ENCODE measurements around the gene GTF2H1.

GTF2H1 gene

GRCh38 chr11:18321969-18322711 is at the start of gene GTF2H1, which contains the start of gene HPS5:
Gene GTF2H1 (plus strand): TSS chr11:18322567. CDS start chr11:18333075, 10,508 bp downstream.
Gene HPS5 (minus strand): TSS chr11:18322140. CDS start chr11:18317858, 4,282 bp downstream.
- Histone ChIP-seq H3K9ac (ENCODE audit: low read length) (peak within 1 kb of the TSS; percentile 95), H3K27me3 (ENCODE audit: control insufficient read depth, insufficient read depth, low read length) (no peaks in the 10 kb centered on the region), H3K4me3 (ENCODE audit: low read length) (peak within 1 kb of the TSS; percentile 97), H3K4me1 (ENCODE audit: control insufficient read depth, insufficient read depth, low read length) (peaks cover 23% of the 10 kb centered on the region), H3K9me3 (ENCODE audit: control insufficient read depth, low read length) (no peaks in the 10 kb centered on the region), H3K36me3 (ENCODE audit: control insufficient read depth, insufficient read depth, low read length) (no peaks in the 10 kb centered on the region)

- H3K4me1 ChIP-seq (ENCODE audit: control insufficient read depth, insufficient read depth, low read length): no peaks in the 10 kb centered on the region
- no peak overlapping the region for H3K4me3 ChIP-seq (ENCODE audit: low read length)
- H3K9ac ChIP-seq (ENCODE audit: low read length): no peak overlapping the region
- H3K9me3 ChIP-seq (ENCODE audit: control insufficient read depth, low read length): no peaks in the 10 kb centered on the region
- no peaks in the 10 kb centered on the region for H3K27me3 ChIP-seq (ENCODE audit: control insufficient read depth, insufficient read depth, low read length)
- no peaks in the 10 kb centered on the region for H3K36me3 ChIP-seq (ENCODE audit: control insufficient read depth, insufficient read depth, low read length)
Observed at GRCh38 chr11:18277565-18278271, 44.6 kb upstream of the GTF2H1 start.

GRCh38 chr11:18280438-18281045 is 41.8 kb upstream of the GTF2H1 start:
- Histone ChIP-seq H3K4me1 (ENCODE audit: control insufficient read depth, insufficient read depth, low read length) (no peaks in the 10 kb centered on the region), H3K4me3 (ENCODE audit: low read length) (no peak overlapping the region), H3K9me3 (ENCODE audit: control insufficient read depth, low read length) (no peaks in the 10 kb centered on the region), H3K36me3 (ENCODE audit: control insufficient read depth, insufficient read depth, low read length) (no peaks in the 10 kb centered on the region), H3K9ac (ENCODE audit: low read length) (no peak overlapping the region), H3K27me3 (ENCODE audit: control insufficient read depth, insufficient read depth, low read length) (no peaks in the 10 kb centered on the region)

GRCh38 chr11:18282626-18283025 is 39.7 kb upstream of the GTF2H1 start:
- H3K9me3 ChIP-seq (ENCODE audit: control insufficient read depth, low read length): no peaks in the 10 kb centered on the region
- H3K4me1 ChIP-seq (ENCODE audit: control insufficient read depth, insufficient read depth, low read length): no peaks in the 10 kb centered on the region
- H3K4me3 ChIP-seq (ENCODE audit: low read length): no peak overlapping the region
- H3K36me3 ChIP-seq (ENCODE audit: control insufficient read depth, insufficient read depth, low read length): no peaks in the 10 kb centered on the region
- H3K9ac ChIP-seq (ENCODE audit: low read length): no peak overlapping the region
- no peaks in the 10 kb centered on the region for H3K27me3 ChIP-seq (ENCODE audit: control insufficient read depth, insufficient read depth, low read length)

GRCh38 chr11:18285841-18286240 is 36.5 kb upstream of the GTF2H1 start:
- Histone ChIP-seq H3K4me1 (ENCODE audit: control insufficient read depth, insufficient read depth, low read length) (no peaks in the 10 kb centered on the region), H3K27me3 (ENCODE audit: control insufficient read depth, insufficient read depth, low read length) (no peaks in the 10 kb centered on the region), H3K4me3 (ENCODE audit: low read length) (no peak overlapping the region), H3K9ac (ENCODE audit: low read length) (no peak overlapping the region), H3K36me3 (ENCODE audit: control insufficient read depth, insufficient read depth, low read length) (no peaks in the 10 kb centered on the region), H3K9me3 (ENCODE audit: control insufficient read depth, low read length) (no peaks in the 10 kb centered on the region)

- no peak overlapping the region for H3K4me3 ChIP-seq (ENCODE audit: low read length)
- no peaks in the 10 kb centered on the region for H3K9me3 ChIP-seq (ENCODE audit: control insufficient read depth, low read length)
- no peaks in the 10 kb centered on the region for H3K4me1 ChIP-seq (ENCODE audit: control insufficient read depth, insufficient read depth, low read length)
- H3K36me3 ChIP-seq (ENCODE audit: control insufficient read depth, insufficient read depth, low read length): no peaks in the 10 kb centered on the region
- no peak overlapping the region for H3K9ac ChIP-seq (ENCODE audit: low read length)
- H3K27me3 ChIP-seq (ENCODE audit: control insufficient read depth, insufficient read depth, low read length): no peaks in the 10 kb centered on the region
Observed at GRCh38 chr11:18288911-18289310, 33.5 kb upstream of the GTF2H1 start.

GRCh38 chr11:18294862-18295261 is 27.5 kb upstream of the GTF2H1 start:
- no peaks in the 10 kb centered on the region for H3K27me3 ChIP-seq (ENCODE audit: control insufficient read depth, insufficient read depth, low read length)
- no peak overlapping the region for H3K4me3 ChIP-seq (ENCODE audit: low read length)
- H3K4me1 ChIP-seq (ENCODE audit: control insufficient read depth, insufficient read depth, low read length): no peaks in the 10 kb centered on the region
- no peaks in the 10 kb centered on the region for H3K36me3 ChIP-seq (ENCODE audit: control insufficient read depth, insufficient read depth, low read length)
- H3K9ac ChIP-seq (ENCODE audit: low read length): no peak overlapping the region
- H3K9me3 ChIP-seq (ENCODE audit: control insufficient read depth, low read length): no peaks in the 10 kb centered on the region

- Histone ChIP-seq H3K9me3 (ENCODE audit: control insufficient read depth, low read length) (no peaks in the 10 kb centered on the region), H3K27me3 (ENCODE audit: control insufficient read depth, insufficient read depth, low read length) (no peaks in the 10 kb centered on the region), H3K9ac (ENCODE audit: low read length) (no peak overlapping the region), H3K36me3 (ENCODE audit: control insufficient read depth, insufficient read depth, low read length) (no peaks in the 10 kb centered on the region), H3K4me1 (ENCODE audit: control insufficient read depth, insufficient read depth, low read length) (no peaks in the 10 kb centered on the region), H3K4me3 (ENCODE audit: low read length) (no peak overlapping the region)
Observed at GRCh38 chr11:18295316-18295715, 27.1 kb upstream of the GTF2H1 start.

GRCh38 chr11:18299721-18300120 is 22.6 kb upstream of the GTF2H1 start:
- H3K36me3 ChIP-seq (ENCODE audit: control insufficient read depth, insufficient read depth, low read length): no peaks in the 10 kb centered on the region
- H3K27me3 ChIP-seq (ENCODE audit: control insufficient read depth, insufficient read depth, low read length): no peaks in the 10 kb centered on the region
- no peaks in the 10 kb centered on the region for H3K4me1 ChIP-seq (ENCODE audit: control insufficient read depth, insufficient read depth, low read length)
- H3K4me3 ChIP-seq (ENCODE audit: low read length): no peak overlapping the region
- no peak overlapping the region for H3K9ac ChIP-seq (ENCODE audit: low read length)
- no peaks in the 10 kb centered on the region for H3K9me3 ChIP-seq (ENCODE audit: control insufficient read depth, low read length)

- H3K9me3 ChIP-seq (ENCODE audit: control insufficient read depth, low read length): no peaks in the 10 kb centered on the region
- H3K4me1 ChIP-seq (ENCODE audit: control insufficient read depth, insufficient read depth, low read length): peaks cover 5% of the 10 kb centered on the region
- H3K27me3 ChIP-seq (ENCODE audit: control insufficient read depth, insufficient read depth, low read length): no peaks in the 10 kb centered on the region
- no peak overlapping the region for H3K4me3 ChIP-seq (ENCODE audit: low read length)
- H3K36me3 ChIP-seq (ENCODE audit: control insufficient read depth, insufficient read depth, low read length): no peaks in the 10 kb centered on the region
- no peak overlapping the region for H3K9ac ChIP-seq (ENCODE audit: low read length)
Observed at GRCh38 chr11:18304745-18305144, 17.6 kb upstream of the GTF2H1 start.

- Histone ChIP-seq H3K4me3 (ENCODE audit: low read length) (no peak overlapping the region), H3K4me1 (ENCODE audit: control insufficient read depth, insufficient read depth, low read length) (peaks cover 12% of the 10 kb centered on the region), H3K27me3 (ENCODE audit: control insufficient read depth, insufficient read depth, low read length) (no peaks in the 10 kb centered on the region), H3K36me3 (ENCODE audit: control insufficient read depth, insufficient read depth, low read length) (no peaks in the 10 kb centered on the region), H3K9me3 (ENCODE audit: control insufficient read depth, low read length) (no peaks in the 10 kb centered on the region), H3K9ac (ENCODE audit: low read length) (no peak overlapping the region)
Observed at GRCh38 chr11:18307461-18308139, 14.8 kb upstream of the GTF2H1 start.

GRCh38 chr11:18308242-18308641 is 14.1 kb upstream of the GTF2H1 start:
- Histone ChIP-seq H3K27me3 (ENCODE audit: control insufficient read depth, insufficient read depth, low read length) (no peaks in the 10 kb centered on the region), H3K4me3 (ENCODE audit: low read length) (no peak overlapping the region), H3K4me1 (ENCODE audit: control insufficient read depth, insufficient read depth, low read length) (peaks cover 13% of the 10 kb centered on the region), H3K36me3 (ENCODE audit: control insufficient read depth, insufficient read depth, low read length) (no peaks in the 10 kb centered on the region), H3K9ac (ENCODE audit: low read length) (no peak overlapping the region), H3K9me3 (ENCODE audit: control insufficient read depth, low read length) (no peaks in the 10 kb centered on the region)

Measured in mucosa of stomach (tissue), 1 donor.